ENCODE measurements around the gene CDKN2AIP.

DNA sequence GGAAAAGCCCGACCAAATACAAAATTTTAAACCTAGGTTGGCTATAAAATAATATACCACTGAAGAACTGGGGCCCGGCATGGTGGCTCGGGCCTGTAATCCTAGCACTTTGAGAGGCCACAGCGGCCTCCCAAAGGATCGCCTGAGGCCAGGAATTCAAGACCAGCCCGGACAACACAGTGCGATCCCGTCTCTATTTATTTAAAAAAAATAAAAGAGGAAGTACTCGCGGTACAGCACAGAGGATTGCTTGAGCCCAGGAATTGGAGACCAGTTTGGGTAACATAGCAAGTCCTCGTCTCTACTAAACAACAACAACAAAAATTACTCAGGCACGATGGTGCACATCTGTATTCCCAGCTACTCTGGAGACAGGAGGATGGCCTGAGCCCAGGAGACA lies 44.8 kb upstream of the CDKN2AIP start:
- TF ChIP-seq, protein P1, sequence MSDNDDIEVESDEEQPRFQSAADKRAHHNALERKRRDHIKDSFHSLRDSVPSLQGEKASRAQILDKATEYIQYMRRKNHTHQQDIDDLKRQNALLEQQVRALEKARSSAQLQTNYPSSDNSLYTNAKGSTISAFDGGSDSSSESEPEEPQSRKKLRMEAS (IDR thresholded peaks at IDR 0.05) = no peak
- TF ChIP-seq, protein P2, sequence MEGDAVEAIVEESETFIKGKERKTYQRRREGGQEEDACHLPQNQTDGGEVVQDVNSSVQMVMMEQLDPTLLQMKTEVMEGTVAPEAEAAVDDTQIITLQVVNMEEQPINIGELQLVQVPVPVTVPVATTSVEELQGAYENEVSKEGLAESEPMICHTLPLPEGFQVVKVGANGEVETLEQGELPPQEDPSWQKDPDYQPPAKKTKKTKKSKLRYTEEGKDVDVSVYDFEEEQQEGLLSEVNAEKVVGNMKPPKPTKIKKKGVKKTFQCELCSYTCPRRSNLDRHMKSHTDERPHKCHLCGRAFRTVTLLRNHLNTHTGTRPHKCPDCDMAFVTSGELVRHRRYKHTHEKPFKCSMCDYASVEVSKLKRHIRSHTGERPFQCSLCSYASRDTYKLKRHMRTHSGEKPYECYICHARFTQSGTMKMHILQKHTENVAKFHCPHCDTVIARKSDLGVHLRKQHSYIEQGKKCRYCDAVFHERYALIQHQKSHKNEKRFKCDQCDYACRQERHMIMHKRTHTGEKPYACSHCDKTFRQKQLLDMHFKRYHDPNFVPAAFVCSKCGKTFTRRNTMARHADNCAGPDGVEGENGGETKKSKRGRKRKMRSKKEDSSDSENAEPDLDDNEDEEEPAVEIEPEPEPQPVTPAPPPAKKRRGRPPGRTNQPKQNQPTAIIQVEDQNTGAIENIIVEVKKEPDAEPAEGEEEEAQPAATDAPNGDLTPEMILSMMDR (IDR thresholded peaks at IDR 0.05; ENCODE audit: low read depth, low read length, missing input control) = no peak
- TF ChIP-seq RAD21 (IDR thresholded peaks at IDR 0.05) = no peak
- no peak for TF ChIP-seq YY1 (IDR thresholded peaks at IDR 0.05)
